Measurements from ENCODE around the gene FLYWCH1. TPM values are rescaled to one million over a fixed set of nuclear protein-coding genes. Genes with fewer than 3 reads are reported as not detected.

FLYWCH1 gene
- total and polyA plus RNA-seq, 2 of the 8 experiments (the other 6 are each of a cell fraction or from before 2014, with no cell fraction given) = 12.4 to 23.5 TPM

GRCh38 chr16:2884041-2884451 is 27.7 kb upstream of the FLYWCH1 start:
- TF ChIP-seq CHD2 (IDR thresholded peaks at IDR 0.05; ENCODE audit: low read length) = no peak
- no peak for TF ChIP-seq ATF3 (IDR thresholded peaks at IDR 0.05; ENCODE audit: insufficient read depth, low read depth, low read length)
- no peak for TF ChIP-seq TCF12 (IDR thresholded peaks at IDR 0.05; ENCODE audit: low read depth, low read length)
- no peak for TF ChIP-seq GABPA (IDR thresholded peaks at IDR 0.05; ENCODE audit: borderline replicate concordance, insufficient read depth, low read length)
- no peak for TF ChIP-seq BRCA1 (IDR thresholded peaks at IDR 0.05; ENCODE audit: low read depth, low read length)
- no peak for TF ChIP-seq SIX5 (IDR thresholded peaks at IDR 0.05; ENCODE audit: low read depth, low read length)
- no peak for TF ChIP-seq FOSL1 (IDR thresholded peaks at IDR 0.05; ENCODE audit: insufficient read depth, low read depth, low read length)
- no peak for TF ChIP-seq JUN (IDR thresholded peaks at IDR 0.05; ENCODE audit: low read depth, low read length)
- no peak for TF ChIP-seq KDM5A (IDR thresholded peaks at IDR 0.05; ENCODE audit: low read length)
- Histone ChIP-seq H3K79me2 (ENCODE audit: control insufficient read depth in 1 of 2, insufficient read depth in 2 of 2, low read length in 2 of 2) (no peaks in the 10 kb centered on the region), H4K5ac (ENCODE audit: insufficient read length, low read depth, low read length) (no peak overlapping the region), H3K23me2 (ENCODE audit: low read depth, low read length) (peaks cover 13% of the 10 kb centered on the region), H2BK20ac (ENCODE audit: low read length) (no peak overlapping the region), H2AK5ac (ENCODE audit: low read depth, low read length) (no peak overlapping the region), H2AFZ (ENCODE audit: low read length) (no peak overlapping the region), H3K79me1 (ENCODE audit: low read depth, low read length) (no peaks in the 10 kb centered on the region), H3K23ac (ENCODE audit: insufficient read length) (no peak overlapping the region), H3K18ac (ENCODE audit: extremely low read depth, low read length) (no peak overlapping the region), H3K4me1 (replicated peaks in 1 of 4; ENCODE audit: control insufficient read depth in 3 of 4, insufficient read depth in 4 of 4, low read length in 3 of 4) (peaks cover 0 to 1% (median 0%) of the 10 kb centered on the region in 4 experiments; a peak in 3 of 7 replicates), H3K27me3 (replicated peaks in 1 of 4; ENCODE audit: control insufficient read depth in 3 of 4, extremely low read depth in 1 of 4, insufficient read depth in 3 of 4, low read length in 3 of 4) (no peaks in the 10 kb centered on the region; a peak in 1 of 7 replicates), H3K4me3 (ENCODE audit: extremely low read depth in 1 of 4, insufficient read depth in 2 of 4, low read depth in 3 of 4, low read length in 4 of 4) (peak overlapping the region; percentile 81 to 89 (median 84); a peak in 7 of 8 replicates), H3K14ac (ENCODE audit: insufficient read length) (no peak overlapping the region), H3K56ac (replicated peaks; ENCODE audit: insufficient read length, low read depth, low read length) (no peak overlapping the region), H2BK5ac (ENCODE audit: low read depth, low read length) (no peak overlapping the region), H2BK12ac (ENCODE audit: low read depth, low read length) (no peak overlapping the region), H4K20me1 (replicated peaks in 1 of 2; ENCODE audit: control insufficient read depth in 1 of 2, insufficient read depth in 2 of 2, low read length in 2 of 2) (no peaks in the 10 kb centered on the region), H3K9ac (replicated peaks in 1 of 4; ENCODE audit: extremely low read depth in 1 of 4, low read depth in 3 of 4, low read length in 3 of 4) (0 out of 7 replicates have a peak overlapping the region, but pooled peaks of 1 of the 4 experiments have one; percentile 21), H3K27ac (ENCODE audit: low read depth, low read length) (no peak overlapping the region), H4K91ac (replicated peaks; ENCODE audit: insufficient read length, low read length) (no peak overlapping the region), H2BK120ac (replicated peaks; ENCODE audit: low read depth, low read length) (no peak overlapping the region), H3K4me2 (ENCODE audit: insufficient read depth in 1 of 2, low read depth in 2 of 2, low read length in 2 of 2) (peak overlapping the region; percentile 83 to 90), H3K4ac (replicated peaks; ENCODE audit: insufficient read length, low read depth, low read length) (no peak overlapping the region), H2BK15ac (ENCODE audit: low read length) (no peak overlapping the region), H4K8ac (ENCODE audit: extremely low read depth, insufficient read depth, low read length) (0 out of 2 replicates have a peak overlapping the region, but pooled peaks have one; percentile 12), H3K9me3 (ENCODE audit: insufficient read depth in 2 of 2, low read depth in 1 of 2, low read length in 1 of 2) (no peaks in the 10 kb centered on the region), H3K36me3 (ENCODE audit: control insufficient read depth in 2 of 4, insufficient read depth in 4 of 4, low read length in 3 of 4) (no peaks in the 10 kb centered on the region)
- FAIRE-seq (no peak), DNase-seq (ENCODE audit: low read depth in 1 of 2, low spot score in 2 of 2) (no peak)
- 82% methylated on average over 18 of the region's 18 CpGs; no CpG with 5 or more reads in 1 of the 2 experiments for WGBS, 2 experiments (ENCODE audit: extremely low coverage in 1 of 2, insufficient coverage in 1 of 2, insufficient read length in 1 of 2, insufficient replicate concordance in 2 of 2, low coverage in 1 of 2, low lambda C conversion rate in 2 of 2, missing lambda C conversion rate in 1 of 2)
- POLR2A ChIA-PET (ENCODE audit: partially characterized antibody) = interaction anchor here (1.4 to 3.1 kb wide), 5 partner anchors 8 to 108 kb away, joined by 3 to 11 read pairs (median 6); no protein-coding TSS in a partner anchor
- CTCF ChIA-PET (ENCODE audit: partially characterized antibody) = interaction anchor here (0.7 to 3.1 kb wide), 5 partner anchors 11 to 45 kb away, joined by 3 to 10 read pairs (median 4); no protein-coding TSS in a partner anchor

Data from H1 (cell line).